GM12878 (cell line): ENCODE results near the gene ZNF416. TPM values are rescaled to one million over a fixed set of nuclear protein-coding genes. Genes with fewer than 3 reads are reported as not detected.

ENCODE experiments used
- ATAC-seq: fragments of 200-7000 bp; cut with Tn5 transposase; 3 replicates; pipeline ENCODE4 v1.9.1; 2020; ENCODE audit warnings: mild to moderate bottlenecking, moderate library complexity
- BruUV-seq: library from RNA; stranded (reverse); fragments of 400-500 nt; replicated peaks from 2 replicates; lab custom pipeline; 2021; lab: Mats Ljungman, UMichigan
- CTCF ChIA-PET: fragments of 300-600 bp; sonication (Branson Sonifier 250); formaldehyde crosslinking; extraction: SDS; loops from one replicate; lab custom pipeline; 2021; ENCODE audit warnings: inconsistent platforms; lab: Yijun Ruan, JAX
- POLR2A ChIA-PET: fragments of 350-600 bp; formaldehyde crosslinking; extraction: SDS; loops from one replicate; lab custom pipeline; 2021; ENCODE audit warnings: inconsistent platforms; lab: Charles Lee
- RAD21 ChIA-PET: fragments of 300-600 bp; sonication (Branson Sonifier 250); formaldehyde crosslinking; loops from one replicate; lab custom pipeline; 2023; ENCODE audit warnings: antibody characterized with exemption; ENCODE audit not compliant: unreplicated experiment; lab: Charles Lee
- SMC1A ChIA-PET: fragments of 300-600 bp; sonication (Branson Sonifier 250); formaldehyde crosslinking; loops from one replicate; lab custom pipeline; 2023; ENCODE audit not compliant: unreplicated experiment, uncharacterized antibody; lab: Charles Lee
- DNase-seq: peaks from one replicate; pipeline ENCODE4 v3.0.0-alpha.2; 2011; ENCODE audit warnings: low read depth, low spot score
- FAIRE-seq: peaks from 3 replicates; lab custom pipeline; 2011; peaks lifted over from hg19 to GRCh38; lab: Jason Lieb, UNC
- H2AFZ ChIP-seq: 2 replicates; pipeline ENCODE4 v1.6.0; 2011; ENCODE audit warnings: low read depth, low read length, control low read depth; ENCODE audit not compliant: control insufficient read depth
- H3K27ac ChIP-seq: 2 replicates; pipeline ENCODE4 v1.5.1; 2011; ENCODE audit warnings: control low read depth; ENCODE audit not compliant: control insufficient read depth, insufficient read depth
- H3K27me3 ChIP-seq, 2 experiments: replicated peaks in 1 of 2; 2 replicates each; pipeline versions ENCODE4 v1.6.0 to v1.6.1; 2011; ENCODE audit warnings: low read length in 1 of 2; ENCODE audit not compliant: control insufficient read depth in 2 of 2, insufficient read depth in 2 of 2
- H3K36me3 ChIP-seq, 2 experiments: 2 replicates each; pipeline ENCODE4 v1.5.1; 2011; ENCODE audit warnings: low read length in 1 of 2; ENCODE audit not compliant: control insufficient read depth in 2 of 2, insufficient read depth in 2 of 2
- H3K4me1 ChIP-seq: 2 replicates; pipeline ENCODE4 v1.6.1; 2011; ENCODE audit warnings: mild to moderate bottlenecking, low read length, moderate library complexity, mixed read lengths; ENCODE audit not compliant: control insufficient read depth, insufficient read depth
- H3K4me2 ChIP-seq: 2 replicates; pipeline ENCODE4 v1.6.0; 2011; ENCODE audit warnings: control low read depth; ENCODE audit not compliant: control insufficient read depth, insufficient read depth
- H3K4me3 ChIP-seq: fragments of 200-600 bp; sonication (generic); 2 replicates; pipeline ENCODE4 v1.5.1; 2016
- H3K79me2 ChIP-seq: 2 replicates; pipeline ENCODE4 v1.6.0; 2011; ENCODE audit warnings: low read length; ENCODE audit not compliant: control insufficient read depth, insufficient read depth
- H3K9ac ChIP-seq: 2 replicates; pipeline ENCODE4 v1.8.0; 2011; ENCODE audit warnings: low read length, control low read depth, mixed read lengths; ENCODE audit not compliant: control insufficient read depth, insufficient read depth
- H3K9me3 ChIP-seq: replicated peaks from 3 replicates; pipeline ENCODE4 v1.5.1; 2011; ENCODE audit warnings: mild to moderate bottlenecking, low read length; ENCODE audit not compliant: control insufficient read depth, insufficient read depth
- H4K20me1 ChIP-seq: 2 replicates; pipeline ENCODE4 v1.6.0; 2011; ENCODE audit not compliant: control insufficient read depth, insufficient read depth
- BHLHE40 ChIP-seq, 2 experiments: fragments of 450-650 bp in 1 of 2; IDR thresholded peaks; 2 replicates each; pipeline ENCODE4 v1.6.1; 2011 to 2017; ENCODE audit warnings: low read depth in 2 of 2, borderline replicate concordance in 1 of 2, improper control_type of control experiment in 1 of 2, low read length in 1 of 2, mild to moderate bottlenecking in 1 of 2
- CHD1 ChIP-seq: IDR thresholded peaks from 2 replicates; pipeline ENCODE4 v1.6.1; 2012; ENCODE audit warnings: low read depth, low read length, improper control_type of control experiment
- POLR2AphosphoS5 ChIP-seq: IDR thresholded peaks from 2 replicates; pipeline ENCODE4 v1.6.1; 2011; ENCODE audit warnings: mild to moderate bottlenecking, low read length, inconsistent platforms
- POU2F2 ChIP-seq: IDR thresholded peaks from 3 replicates; pipeline ENCODE4 v1.6.1; 2011; ENCODE audit warnings: low read depth, mild to moderate bottlenecking, low read length, borderline replicate concordance
- RBBP5 ChIP-seq: fragments of 200-600 bp; sonication (generic); conservative IDR thresholded peaks from 2 replicates; pipeline ENCODE4 v1.6.1; 2016
- SMARCA5 ChIP-seq: fragments of 450-650 bp; IDR thresholded peaks from 2 replicates; pipeline ENCODE4 v1.6.1; 2017; ENCODE audit warnings: mild to moderate bottlenecking
- TAF1 ChIP-seq: IDR thresholded peaks from 2 replicates; pipeline ENCODE4 v1.6.1; 2011; ENCODE audit warnings: mild to moderate bottlenecking, low read depth, low read length, borderline replicate concordance
- WRNIP1 ChIP-seq: IDR thresholded peaks from 2 replicates; pipeline ENCODE4 v1.6.1; 2011; ENCODE audit warnings: low read depth, low read length, improper control_type of control experiment, borderline replicate concordance
- WGBS: methylation state at CpG from one replicate; pipeline ENCODE4 v1.1.6; 2016; ENCODE audit warnings: low lambda C conversion rate; ENCODE audit not compliant: insufficient replicate concordance, insufficient coverage; ENCODE audit errors: missing lambda C conversion rate; 5-methylcytosine and 5-hydroxymethylcytosine counted together
- in situ Hi-C: fragments of 300-500 bp; cut with MboI; formaldehyde crosslinking; loops from 9 replicates; pipeline ENCODE4 v1.14.3; 2018; ENCODE audit warnings: mixed read lengths
- intact Hi-C: fragments of 100-400 bp; cut with micrococcal nuclease; formaldehyde crosslinking; loops from one replicate; pipeline ENCODE4 v1.14.2; 2022; ENCODE audit not compliant: unreplicated experiment
- polyA plus RNA-seq, 11 experiments: library from polyadenylated mRNA; depleted of rRNA in 4 of 11; unstranded in 6 of 11; stranded (reverse) in 5 of 11; fragments of >200 nt; fragmentation: Nextera tagmentation in 4 of 11; fragmentation: Illumina TruSeq in 1 of 11; extraction: Ambion mirVana in 4 of 11; extraction: Trizol in 1 of 11; gene quantifications; 1 replicate in 1 of 11; 2 replicates in 10 of 11; pipeline versions ENCODE4 v1.2.1 to v1.2.3, GENCODE V29; 2011 to 2016; ENCODE audit warnings: inconsistent platforms in 2 of 11, missing spikeins in 2 of 11, low read depth in 1 of 11
- total RNA-seq, 4 experiments: library from RNA; depleted of rRNA in 3 of 4; stranded (reverse); fragments of >200 nt in 3 of 4; fragmentation: Illumina TruSeq in 1 of 4; extraction: Trizol in 1 of 4; gene quantifications; 2 replicates each; pipeline versions ENCODE4 v1.2.1 to v1.2.3, GENCODE V29; 2013 to 2021
- TF ChIP-seq, protein P1 (sequence below): fragments of 450-650 bp; IDR thresholded peaks from 2 replicates; pipeline ENCODE4 v1.6.1; 2016; ENCODE audit warnings: mild to moderate bottlenecking

Gene ZNF416
- total and polyA plus RNA-seq, 10 of the 15 experiments (the other 5 are each of a cell fraction or from before 2014, with no cell fraction given) = 1.2 to 5.4 (median 4.7) TPM

DNA sequence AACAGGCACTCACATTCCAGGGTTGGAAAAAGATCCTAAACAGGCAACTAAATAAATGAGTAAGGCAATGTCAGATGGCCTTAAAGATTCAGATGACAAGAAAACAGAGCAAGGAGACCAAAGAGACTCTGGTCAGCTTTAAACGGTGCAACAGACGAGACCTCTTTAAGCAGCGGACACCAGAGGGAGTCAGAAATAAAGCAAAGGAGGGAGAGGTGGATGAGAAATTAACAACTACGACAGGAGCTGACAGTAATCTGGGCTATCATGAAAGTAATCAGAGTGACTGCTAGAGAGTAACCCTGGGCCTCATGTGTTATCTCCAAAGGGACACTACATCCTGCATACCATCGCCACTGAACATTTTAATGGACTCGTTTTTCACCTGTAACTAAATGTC is 20.2 kb downstream of the ZNF416 start:
- peaks cover 12% of the 10 kb centered on the region for H3K79me2 ChIP-seq
- SMC1A ChIA-PET = interaction anchor here (1.0 kb wide), 1 partner anchor 55 kb away, joined by 3 read pairs; the partner anchor contains the start of gene ZNF134
- intact Hi-C loops = no loop called here
- no peak for DNase-seq
- TF ChIP-seq RBBP5 (no peak), POLR2AphosphoS5 (no peak), SMARCA5 (no peak), POU2F2 (no peak), WRNIP1 (no peak), BHLHE40 (IDR thresholded peaks at IDR 0.05; ENCODE audit: borderline replicate concordance in 1 of 2, low read depth in 2 of 2, low read length in 1 of 2) (no peak)
- TF ChIP-seq, all 136 proteins: peak for 0
- H3K36me3 ChIP-seq = peaks cover 0 to 2% of the 10 kb centered on the region in 2 experiments; a peak in 2 of 4 replicates
- WGBS = 69% methylated on average over 6 of the region's 6 CpGs
- ChIA-PET CTCF (interaction anchor here (1.0 kb wide), 2 partner anchors 17 to 151 kb away, joined by 3 read pairs; no protein-coding TSS in a partner anchor), POLR2A (no interaction called here), RAD21 (no interaction called here)
- H3K4me3 ChIP-seq = peak overlapping the region; percentile 83
- peak overlapping the region; percentile 86 for H3K4me2 ChIP-seq
- peaks cover 8% of the 10 kb centered on the region; the same call in 2 of the 3 replicates for H3K9me3 ChIP-seq
- H4K20me1 ChIP-seq = no peaks in the 10 kb centered on the region
- no peak for ATAC-seq
- no TSS peak for BruUV-seq
- peak overlapping the region; percentile 88 for H2AFZ ChIP-seq
- H3K9ac ChIP-seq = peak overlapping the region; percentile 83; the same call in 1 of the 2 replicates
- H3K4me1 ChIP-seq = no peaks in the 10 kb centered on the region
- in situ Hi-C loops = no loop called here
- peak overlapping the region; percentile 70 for H3K27ac ChIP-seq
- no peaks in the 10 kb centered on the region for H3K27me3 ChIP-seq
- FAIRE-seq = no peak

DNA sequence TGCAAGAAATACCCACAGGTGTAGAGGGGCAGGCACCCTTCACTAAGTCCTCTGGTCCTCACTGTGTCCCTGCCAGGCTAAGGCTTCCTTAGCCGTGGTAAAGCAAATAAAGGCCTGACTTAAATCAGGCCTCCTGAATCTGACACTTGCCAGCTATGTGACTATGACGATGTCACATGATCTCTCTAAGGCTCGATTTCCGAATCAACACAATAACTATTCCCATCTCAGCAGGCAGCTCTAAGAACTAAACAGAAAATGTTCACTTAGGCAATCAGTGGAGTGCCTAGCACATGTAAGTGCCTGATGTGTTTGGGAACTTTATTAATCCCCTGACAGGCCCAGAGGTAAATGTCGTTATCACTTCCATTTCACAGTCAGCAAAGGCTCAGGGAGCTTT is 21.1 kb downstream of the ZNF416 start:
- no TSS peak for BruUV-seq
- H3K27me3 ChIP-seq = no peaks in the 10 kb centered on the region
- no peak for DNase-seq
- in situ Hi-C loops (no loop called here), intact Hi-C loops (no loop called here)
- peaks cover under 1 to 3% of the 10 kb centered on the region in 2 experiments; a peak in 3 of 4 replicates for H3K36me3 ChIP-seq
- H3K27ac ChIP-seq = no peak overlapping the region
- FAIRE-seq = no peak
- no peak overlapping the region for H3K9ac ChIP-seq
- TF ChIP-seq CHD1 (no peak), TAF1 (no peak)
- TF ChIP-seq, protein P1, sequence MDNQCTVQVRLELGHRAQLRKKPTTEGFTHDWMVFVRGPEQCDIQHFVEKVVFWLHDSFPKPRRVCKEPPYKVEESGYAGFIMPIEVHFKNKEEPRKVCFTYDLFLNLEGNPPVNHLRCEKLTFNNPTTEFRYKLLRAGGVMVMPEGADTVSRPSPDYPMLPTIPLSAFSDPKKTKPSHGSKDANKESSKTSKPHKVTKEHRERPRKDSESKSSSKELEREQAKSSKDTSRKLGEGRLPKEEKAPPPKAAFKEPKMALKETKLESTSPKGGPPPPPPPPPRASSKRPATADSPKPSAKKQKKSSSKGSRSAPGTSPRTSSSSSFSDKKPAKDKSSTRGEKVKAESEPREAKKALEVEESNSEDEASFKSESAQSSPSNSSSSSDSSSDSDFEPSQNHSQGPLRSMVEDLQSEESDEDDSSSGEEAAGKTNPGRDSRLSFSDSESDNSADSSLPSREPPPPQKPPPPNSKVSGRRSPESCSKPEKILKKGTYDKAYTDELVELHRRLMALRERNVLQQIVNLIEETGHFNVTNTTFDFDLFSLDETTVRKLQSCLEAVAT = no peak
- CTCF ChIA-PET = interaction anchor here (1.0 kb wide), 2 partner anchors 16 to 150 kb away, joined by 3 read pairs; no protein-coding TSS in a partner anchor
- no peak for ATAC-seq
- peaks cover 8% of the 10 kb centered on the region; the same call in 2 of the 3 replicates for H3K9me3 ChIP-seq
- peaks cover 12% of the 10 kb centered on the region for H3K79me2 ChIP-seq
- 97% methylated on average over 5 of the region's 5 CpGs for WGBS
- SMC1A ChIA-PET = interaction anchor here (1.0 kb wide), 1 partner anchor 56 kb away, joined by 3 read pairs; the partner anchor contains the start of gene ZNF134
- no peak overlapping the region for H3K4me3 ChIP-seq
- H3K4me2 ChIP-seq = no peak overlapping the region
- H4K20me1 ChIP-seq = no peaks in the 10 kb centered on the region
- H3K4me1 ChIP-seq = no peaks in the 10 kb centered on the region
- RAD21 ChIA-PET = no interaction called here
- POLR2A ChIA-PET = no interaction called here
- no peak overlapping the region for H2AFZ ChIP-seq
